HG02571 (cell line): Measurements from ENCODE around the gene SPATA17.

Experiments used
- ATAC-seq: cut with Tn5 transposase; IDR thresholded peaks from one replicate; pipeline ENCODE4 v1.9.1; 2021; ENCODE audit warnings: mild to moderate bottlenecking, moderate library complexity; ENCODE audit not compliant: unreplicated experiment

The SPATA17 gene

DNA sequence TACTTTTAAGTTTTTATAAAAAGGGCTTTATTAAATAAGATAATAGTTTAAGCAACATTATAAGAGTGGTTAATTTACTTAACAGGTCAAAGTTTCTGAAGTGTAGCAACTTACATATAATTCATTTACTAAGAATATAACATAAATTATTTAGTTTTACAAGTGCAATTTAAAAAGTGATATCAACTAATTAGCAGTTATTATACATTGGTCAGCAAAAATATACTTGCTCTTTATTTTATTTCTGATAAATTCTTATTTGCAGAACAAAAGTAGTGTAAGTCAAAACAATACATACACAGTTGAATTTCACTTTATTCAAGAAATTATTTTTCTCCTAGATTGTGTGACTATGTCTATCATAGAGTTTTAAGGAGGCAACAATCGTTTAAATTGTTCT is 215.6 kb downstream of the SPATA17 start:
- ATAC-seq, result no peak

DNA sequence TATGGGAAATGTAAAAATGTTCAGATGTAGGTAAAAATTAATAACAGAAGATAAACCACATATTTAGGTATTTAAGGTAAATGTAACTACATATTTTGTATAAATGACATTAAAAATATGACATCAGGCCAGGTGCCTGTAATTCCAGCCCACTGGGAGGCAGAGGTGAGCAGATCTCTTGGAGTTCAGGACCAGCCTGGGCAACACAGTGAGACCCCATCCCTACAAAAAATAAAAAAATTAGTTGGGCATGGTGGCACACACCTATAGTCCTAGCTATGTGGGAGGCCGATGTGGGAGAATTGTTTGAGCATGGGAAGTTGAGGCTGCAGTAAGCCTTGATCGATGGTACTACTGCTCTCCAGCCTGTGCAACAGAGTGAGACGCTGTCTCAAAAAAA is 216.5 kb downstream of the SPATA17 start:
- ATAC-seq, result no peak

DNA sequence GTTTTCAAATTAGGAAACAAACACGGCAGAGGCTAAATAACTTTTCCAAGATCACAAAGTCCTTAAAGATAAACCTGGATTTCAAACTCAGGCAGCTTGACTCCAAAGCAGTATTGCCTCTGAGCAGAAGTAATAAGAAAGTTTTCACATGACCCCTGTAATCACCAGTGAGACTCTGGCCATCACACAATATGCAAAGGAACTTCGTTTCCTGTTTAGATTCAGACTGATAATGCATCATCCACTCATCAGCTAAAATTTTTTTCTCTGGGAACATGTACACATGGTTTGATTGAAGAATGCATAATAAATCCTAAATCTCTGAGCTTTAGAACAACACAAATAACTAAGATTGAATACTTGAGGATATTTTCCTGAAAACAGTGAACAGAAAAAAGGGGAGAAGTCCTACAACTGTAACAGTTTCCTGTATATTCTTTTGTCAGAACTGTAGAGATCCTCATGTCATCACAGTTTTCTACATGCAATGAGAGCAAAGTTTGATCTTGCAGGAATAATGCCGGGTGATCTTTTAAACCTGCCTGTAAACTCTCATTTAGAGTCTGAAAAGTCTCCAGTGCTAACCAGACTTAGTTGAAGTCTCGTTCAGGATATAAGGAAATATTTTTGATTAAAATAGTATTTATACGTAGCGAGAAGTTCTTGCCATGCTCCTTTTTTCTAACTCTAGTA is 225.3 kb downstream of the SPATA17 start:
- no peak for ATAC-seq

DNA sequence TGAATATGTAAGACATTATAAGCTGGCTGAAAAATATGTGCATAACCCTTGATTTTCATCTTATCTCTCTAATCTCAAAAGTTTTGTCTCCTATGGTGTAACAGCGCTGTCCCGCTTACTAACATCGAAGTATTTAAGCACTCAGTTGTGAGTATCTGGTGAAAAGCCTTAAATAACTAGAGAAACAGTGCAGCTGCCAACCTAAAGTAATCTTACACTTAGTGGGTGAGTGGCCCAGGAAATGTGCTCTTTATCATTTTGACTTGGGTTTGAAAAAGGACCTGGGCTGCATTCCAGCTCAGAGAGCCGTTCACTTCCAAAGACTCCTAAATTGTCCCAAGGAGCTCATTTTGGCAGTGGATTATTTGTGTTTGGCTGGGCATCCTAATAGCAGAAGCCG is 225.9 kb downstream of the SPATA17 start:
- ATAC-seq, result no peak

DNA sequence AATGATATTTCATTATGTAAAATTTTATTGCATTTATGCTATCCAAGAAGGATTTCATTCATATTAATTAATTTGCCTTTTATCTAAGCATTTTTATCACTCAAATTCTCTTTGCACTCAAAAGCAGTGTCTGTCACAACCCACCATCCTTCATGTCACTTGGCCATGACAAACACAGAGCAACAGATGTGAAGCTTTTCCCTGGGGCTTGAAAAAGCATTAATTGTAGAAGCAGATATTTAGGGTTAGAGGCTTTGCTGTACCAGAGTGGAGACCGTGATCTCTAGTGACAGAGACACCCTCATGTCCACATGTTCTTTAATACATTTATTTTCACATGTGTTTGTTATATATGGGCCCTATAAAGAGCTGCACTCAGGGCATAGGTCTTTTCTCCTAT is 230.5 kb downstream of the SPATA17 start:
- ATAC-seq, result no peak

DNA sequence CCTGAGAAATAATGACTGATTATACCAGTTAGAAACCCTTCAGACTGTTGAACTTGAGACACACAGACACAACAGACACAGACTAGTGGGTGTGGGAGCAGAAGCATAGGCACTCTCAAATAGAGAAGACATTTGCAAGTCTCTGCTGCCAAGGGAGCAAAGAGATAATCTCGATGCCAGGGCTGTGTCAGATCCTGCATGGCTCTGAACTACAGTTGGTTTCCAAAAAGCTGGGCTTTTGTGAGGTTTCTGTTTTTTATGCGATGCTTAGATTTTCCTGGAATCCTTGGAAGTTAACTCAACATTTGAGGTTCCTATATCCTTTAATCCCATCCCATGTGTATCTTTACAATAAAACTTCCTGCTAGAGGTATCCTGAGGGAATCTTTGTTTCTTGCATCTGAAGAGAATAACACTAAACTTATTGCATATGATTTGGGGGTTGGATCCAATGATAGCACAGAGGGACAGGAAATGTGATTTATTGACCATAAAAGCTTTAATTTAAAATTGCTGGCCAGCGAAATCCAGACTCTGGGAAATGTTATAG is 236.4 kb downstream of the SPATA17 start:
- no peak for ATAC-seq

DNA sequence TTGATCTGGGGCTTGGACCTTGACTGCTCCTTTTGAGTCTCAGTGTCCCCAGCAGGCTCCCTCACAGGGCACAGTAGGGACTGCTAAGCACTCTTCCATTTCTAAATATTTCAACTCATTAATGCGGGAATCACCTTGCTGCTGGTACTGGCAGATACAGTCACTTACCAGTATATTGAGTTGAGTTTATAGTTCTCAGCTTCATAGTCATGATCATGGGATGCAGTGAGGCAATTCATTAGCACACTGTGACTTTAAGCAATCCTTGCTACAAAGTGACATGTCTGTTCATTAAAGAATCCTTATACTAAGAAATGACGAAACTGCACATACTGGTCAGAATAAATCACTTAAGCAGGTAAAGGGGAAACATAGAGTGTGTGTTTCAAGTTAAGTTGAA is 240.8 kb downstream of the SPATA17 start:
- ATAC-seq, result no peak

DNA sequence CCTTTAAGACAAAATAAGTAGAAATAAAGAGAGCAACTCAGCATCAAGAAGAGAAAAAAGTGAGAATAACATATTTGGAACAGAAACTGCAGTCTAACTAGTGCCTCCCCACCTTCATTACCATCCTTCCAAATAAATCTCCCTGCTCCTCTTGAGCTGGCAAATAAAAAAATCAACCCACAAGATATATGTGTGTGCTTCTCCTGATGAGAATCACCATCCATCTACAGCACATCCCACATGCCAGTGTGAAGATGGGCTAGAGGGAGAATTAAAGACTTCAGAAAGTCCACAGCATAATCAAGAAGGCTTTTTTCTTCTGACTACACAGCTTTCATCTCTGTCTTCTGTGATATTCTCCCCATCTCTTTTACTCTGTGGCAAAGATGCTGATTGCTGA is 244.1 kb downstream of the SPATA17 start:
- no peak for ATAC-seq

DNA sequence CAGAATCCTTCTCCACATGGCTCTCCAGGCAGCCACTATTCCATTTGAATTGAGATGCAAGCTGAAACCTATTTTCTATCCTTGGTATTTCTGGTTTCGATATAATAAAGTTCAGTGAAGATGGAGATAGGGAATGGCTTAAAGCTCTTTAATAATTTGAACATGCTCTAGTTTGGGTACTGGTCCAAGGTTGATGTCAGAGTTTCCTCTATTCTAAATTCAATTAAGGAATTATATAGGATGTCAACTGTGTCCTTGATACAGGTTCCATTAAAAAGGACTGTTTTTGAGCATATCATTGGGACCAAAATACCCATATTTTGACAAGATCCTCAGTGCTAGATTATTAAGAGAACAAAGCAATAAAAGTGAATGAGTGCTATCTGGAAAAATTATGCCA is 245.3 kb downstream of the SPATA17 start:
- ATAC-seq, result no peak

DNA sequence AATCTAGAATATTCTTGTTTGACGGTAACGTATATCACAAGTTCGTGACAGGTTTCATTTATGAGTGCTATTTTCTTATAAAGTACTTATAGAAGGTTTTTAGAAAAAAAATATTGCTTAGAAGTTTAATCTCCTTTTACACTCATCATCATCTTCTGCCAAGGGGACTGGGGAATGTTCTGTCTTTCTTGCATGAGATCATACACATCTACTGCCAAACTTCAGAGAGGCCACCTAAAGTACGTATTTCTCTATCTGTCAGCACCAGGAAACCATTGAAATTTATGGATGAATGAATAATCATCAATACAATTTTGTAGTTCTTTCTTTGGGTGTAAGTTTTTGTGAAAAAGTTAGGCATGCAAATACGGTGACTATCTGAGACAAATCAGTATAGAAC is 245.8 kb downstream of the SPATA17 start:
- no peak for ATAC-seq

DNA sequence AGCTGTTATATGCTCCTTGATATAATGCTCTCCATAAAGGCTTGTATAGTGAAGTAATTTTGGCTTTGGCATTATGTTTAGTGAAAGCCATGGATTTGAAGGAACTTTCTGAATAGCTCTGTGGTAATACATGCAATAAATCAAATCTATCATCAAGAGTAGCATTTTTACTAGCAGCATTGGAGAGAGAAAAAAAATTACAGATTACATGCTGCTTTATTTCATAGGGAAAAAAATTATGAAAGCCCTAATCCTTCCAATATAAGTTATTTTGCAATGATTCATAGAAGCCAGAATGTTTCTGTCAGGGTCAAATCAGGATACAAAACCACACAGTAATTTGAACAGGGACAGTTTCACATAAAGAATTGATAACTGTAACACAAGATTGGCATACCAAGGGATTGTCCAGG is 250.0 kb downstream of the SPATA17 start:
- no peak for ATAC-seq

DNA sequence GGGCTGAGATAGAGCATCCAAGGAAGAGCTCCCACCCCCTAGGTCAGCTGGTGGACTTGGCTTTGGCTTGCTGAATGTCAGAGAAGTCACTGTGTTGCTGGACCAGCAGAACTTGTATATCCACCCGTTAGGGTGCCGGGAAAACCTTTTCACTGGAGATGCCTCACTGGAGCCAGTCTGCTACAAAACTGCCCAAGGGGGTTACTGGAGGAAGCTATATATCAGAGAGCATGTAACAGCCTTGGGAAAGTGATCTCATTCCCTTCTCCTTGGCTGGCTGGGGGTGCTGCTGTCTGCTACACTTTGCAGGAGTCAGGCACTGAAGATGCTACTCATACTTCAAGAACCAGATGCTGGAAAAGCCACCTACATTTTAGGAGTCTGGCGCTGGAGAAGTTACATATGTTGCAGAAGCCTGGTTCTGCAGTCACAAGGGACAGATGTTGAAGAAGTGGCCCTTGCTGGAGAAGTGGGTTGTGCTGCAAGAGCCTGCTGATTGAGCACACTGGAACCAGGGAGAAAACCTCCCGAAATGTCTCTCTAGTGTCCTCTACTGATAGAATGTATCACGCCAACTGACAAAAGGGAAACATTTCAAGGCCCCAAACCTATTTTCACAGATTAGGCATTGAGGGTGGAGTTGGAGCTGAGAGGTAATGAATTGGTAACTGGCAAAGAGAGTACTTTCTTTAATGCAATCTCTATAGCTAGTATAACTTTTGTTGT is 250.6 kb downstream of the SPATA17 start:
- ATAC-seq, result no peak

DNA sequence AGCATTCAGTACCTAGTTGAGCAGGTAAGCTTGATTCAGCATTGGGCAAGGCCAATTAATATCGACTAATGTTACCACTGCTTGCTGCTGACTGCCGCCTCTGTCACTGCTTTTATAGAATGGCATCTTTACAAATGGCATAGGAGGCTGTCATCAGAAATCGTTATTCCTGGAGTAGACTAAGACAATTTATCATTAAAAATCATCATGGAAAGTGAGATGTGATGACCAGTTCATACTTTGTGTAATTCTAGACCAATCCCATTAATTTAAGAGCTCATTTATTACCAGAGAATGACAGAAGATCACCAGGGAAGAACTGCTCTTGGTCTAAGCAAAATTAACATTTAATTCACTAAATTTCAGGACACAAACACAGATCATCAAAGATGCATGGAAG is 254.0 kb downstream of the SPATA17 start:
- ATAC-seq, result no peak

DNA sequence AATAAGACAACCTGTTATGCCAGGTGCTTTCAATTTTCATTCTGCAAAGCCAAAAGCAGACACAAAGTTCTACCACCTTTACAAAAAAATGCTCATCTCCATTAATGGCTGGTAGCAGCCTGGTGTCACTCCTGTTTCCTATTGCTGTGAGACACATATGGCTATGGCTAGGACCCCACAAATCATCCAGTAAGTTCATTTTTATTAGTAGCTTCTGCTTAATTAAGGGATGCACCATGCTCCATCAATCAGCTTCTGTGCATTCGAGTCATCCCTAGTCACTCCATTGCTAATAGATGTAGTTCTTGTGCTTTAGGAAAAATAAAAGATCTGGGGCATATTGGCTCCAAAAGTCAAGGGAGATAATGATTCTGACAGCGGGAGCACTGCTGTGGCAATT is 257.2 kb downstream of the SPATA17 start:
- ATAC-seq, result no peak

DNA sequence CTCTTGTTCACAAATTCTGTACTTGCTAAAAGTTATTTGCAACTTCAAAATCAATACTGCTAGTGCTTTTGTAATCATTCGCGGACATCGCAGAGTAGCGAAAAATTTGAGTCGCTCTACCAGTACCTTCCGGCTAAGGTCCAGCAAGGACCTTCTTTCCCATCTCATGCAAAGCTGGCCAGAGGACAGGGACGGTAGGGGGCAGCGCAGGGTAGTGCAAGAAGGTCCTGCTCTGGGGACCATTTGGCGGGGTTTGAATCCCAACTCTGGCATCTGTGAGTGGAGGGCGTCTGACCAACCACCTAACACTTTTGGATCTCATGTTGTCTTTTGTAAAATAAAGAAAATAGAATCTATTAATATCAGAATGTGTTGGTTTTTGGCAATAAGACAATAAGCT is 258.3 kb downstream of the SPATA17 start:
- no peak for ATAC-seq

DNA sequence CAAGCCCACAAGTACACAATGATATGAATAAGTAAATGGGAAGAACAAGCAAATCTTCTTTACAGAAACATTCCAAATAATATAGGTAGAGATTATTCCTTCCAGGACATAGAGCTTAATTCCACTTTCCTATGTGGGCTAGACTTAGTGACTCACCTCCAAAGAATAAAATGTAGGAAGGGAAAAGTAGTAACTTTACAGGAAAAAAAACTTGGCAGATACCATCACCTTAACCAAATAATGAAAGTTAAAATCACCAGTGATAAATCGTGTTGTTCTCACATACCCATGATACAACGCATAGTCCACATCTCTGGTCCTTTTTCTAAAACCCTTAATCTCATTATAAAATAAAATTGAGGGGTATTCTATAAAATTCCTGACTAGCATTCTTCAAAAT is 260.8 kb downstream of the SPATA17 start:
- ATAC-seq, result no peak

DNA sequence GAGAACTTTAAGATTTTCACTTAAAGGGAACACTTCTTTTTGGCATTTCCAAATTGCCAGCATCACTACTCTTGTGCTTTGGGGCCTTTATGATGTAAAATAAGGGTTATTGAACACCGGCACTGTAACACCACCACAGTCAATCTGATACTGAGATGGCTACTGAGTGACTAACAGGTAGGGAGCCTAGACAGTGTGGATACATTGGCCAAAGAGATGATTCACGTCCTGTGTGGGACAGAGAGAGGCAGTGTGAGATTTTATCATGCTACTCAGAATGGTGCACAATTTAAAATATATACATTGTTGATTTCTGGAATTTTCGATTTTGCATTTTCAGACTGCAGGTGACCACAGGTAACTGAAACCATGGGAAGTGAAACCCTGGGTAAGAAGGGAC is 261.6 kb downstream of the SPATA17 start:
- no peak for ATAC-seq

DNA sequence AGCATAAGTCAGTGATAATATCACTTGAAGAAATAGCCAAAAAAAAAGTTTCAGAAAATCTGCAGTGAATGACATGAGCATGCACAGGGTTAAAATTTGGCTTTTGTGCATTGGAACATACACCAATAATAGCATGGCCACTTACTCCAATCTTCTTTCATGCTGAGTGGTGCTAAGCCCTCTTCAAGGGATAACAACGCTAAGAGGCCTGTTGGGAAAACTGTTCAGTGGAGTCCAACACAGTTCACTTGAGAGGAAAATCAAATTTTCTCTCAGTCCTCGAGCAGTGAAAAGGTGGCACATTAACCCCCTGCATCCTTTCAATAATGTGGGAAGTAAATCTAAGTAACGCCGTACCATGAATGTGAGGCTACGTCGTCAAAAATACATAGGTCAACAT is 264.7 kb downstream of the SPATA17 start:
- no peak for ATAC-seq

DNA sequence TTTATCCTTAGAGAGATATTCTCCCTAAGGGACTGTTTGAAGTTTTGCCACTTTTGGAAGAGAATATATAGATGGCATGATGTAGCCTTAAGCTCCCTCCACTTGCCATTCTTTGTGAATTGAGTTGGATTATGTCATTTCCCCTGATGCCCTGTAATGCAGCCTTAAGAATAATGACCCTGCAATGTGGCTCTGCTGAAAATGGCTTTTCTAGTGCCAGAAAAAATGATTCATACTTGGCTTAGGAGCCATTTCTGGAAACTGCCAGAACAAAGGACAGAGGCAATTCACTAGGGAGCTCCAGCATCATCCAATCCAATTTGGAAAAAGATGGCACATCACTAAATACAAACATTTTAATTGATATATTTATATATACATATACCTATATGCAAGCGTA is 265.3 kb downstream of the SPATA17 start:
- ATAC-seq, result no peak

DNA sequence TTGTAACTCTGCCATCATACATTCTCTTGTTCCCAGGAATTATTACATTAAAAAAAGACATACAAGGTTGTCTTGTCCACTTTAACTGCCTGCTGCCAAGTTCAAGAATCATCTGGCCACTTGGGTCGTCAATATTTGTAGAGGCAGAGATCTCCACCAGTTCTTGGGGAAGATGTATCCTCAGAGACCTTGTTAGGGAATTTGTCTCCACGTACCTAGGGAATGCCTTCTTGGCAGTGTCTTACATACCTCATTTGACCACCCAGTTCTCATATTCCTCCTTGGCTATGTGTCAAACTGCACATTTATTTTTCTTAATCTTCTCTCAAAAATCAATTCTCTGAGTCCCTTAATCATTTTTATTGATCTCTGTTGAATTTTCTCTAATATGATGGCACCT is 266.0 kb downstream of the SPATA17 start:
- no peak for ATAC-seq

DNA sequence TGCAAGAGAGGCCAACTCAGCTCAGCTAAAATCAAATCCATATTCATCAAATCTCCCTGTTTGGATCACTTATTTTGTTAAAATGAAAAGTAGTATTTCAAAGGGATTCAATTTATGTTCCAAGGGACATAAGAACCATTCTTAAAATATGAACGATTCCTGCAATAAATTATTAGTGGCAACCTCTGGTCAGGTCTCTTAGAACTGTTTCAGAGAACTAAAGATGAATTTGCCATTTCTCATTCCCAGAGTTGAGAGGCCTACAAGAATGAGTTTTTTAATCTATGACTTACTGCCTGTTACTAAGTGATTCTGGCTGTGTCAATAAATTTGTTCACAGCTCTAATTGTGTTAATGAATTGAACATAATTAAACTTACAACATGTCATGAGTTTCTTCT is 268.5 kb downstream of the SPATA17 start:
- no peak for ATAC-seq

DNA sequence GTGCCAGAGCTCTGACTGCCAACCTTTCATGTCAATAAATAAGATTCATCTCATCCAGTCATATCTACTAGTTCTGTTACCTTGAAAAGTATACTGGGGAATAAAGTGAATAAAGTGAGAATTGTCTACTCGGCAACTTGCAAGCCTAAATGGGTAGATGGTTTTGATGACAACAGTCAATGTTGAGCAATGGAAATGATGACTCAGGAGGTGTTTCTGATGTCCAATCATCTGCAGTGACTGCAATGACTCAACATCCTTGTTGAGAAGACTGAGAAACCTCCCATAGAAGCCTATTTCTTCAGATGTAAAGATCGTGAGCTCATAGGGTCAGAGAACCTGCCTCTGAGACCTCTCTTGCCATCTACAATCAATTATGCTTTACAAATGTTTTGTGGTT is 276.4 kb downstream of the SPATA17 start:
- ATAC-seq, result no peak

DNA sequence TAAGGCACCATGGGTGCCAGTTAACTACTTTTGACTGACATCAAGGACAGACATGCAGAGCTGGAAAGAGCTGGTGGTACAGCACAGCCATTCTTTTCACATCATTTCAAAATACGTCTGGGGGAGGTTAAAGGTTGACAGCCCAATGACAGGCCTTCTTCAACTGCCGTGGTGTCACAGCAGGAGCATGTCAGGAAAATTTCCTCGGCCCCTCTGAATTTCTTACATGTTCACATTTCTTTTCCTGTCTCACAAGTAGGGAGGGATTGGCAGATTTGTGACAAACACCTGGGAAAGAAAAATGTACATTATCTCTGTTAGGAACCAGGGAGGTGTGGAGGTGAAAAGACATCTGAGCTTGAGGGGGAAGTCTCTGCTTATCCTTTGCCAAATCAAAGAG is 279.1 kb downstream of the SPATA17 start:
- ATAC-seq, result no peak
